Endothelial cell of umbilical vein (primary cell): ENCODE measurements around the gene ABLIM2. TPM values are rescaled to one million over a fixed set of nuclear protein-coding genes. Genes with fewer than 3 reads are reported as not detected.

Experiments
- BruUV-seq: library from RNA; stranded (reverse); fragments of 400-500 nt; replicated peaks from 2 replicates; lab custom pipeline; 2021; lab: Mats Ljungman, UMichigan
- CTCF ChIA-PET: fragments of 300-600, 350-600 bp; sonication (Branson Sonifier 250); formaldehyde crosslinking; loops from one replicate; lab custom pipeline; 2021; ENCODE audit warnings: antibody characterized with exemption, inconsistent platforms; lab: Charles Lee
- POLR2A ChIA-PET: fragments of 300-600, 350-600 bp; sonication (Branson Sonifier 250); formaldehyde crosslinking; loops from one replicate; lab custom pipeline; 2021; ENCODE audit warnings: antibody characterized with exemption, inconsistent platforms; lab: Charles Lee
- DNase-seq: peaks from one replicate; pipeline ENCODE4 v3.0.0-alpha.2; 2011; ENCODE audit warnings: low read depth, low spot score
- FAIRE-seq: peaks from 2 replicates; lab custom pipeline; 2011; peaks lifted over from hg19 to GRCh38; lab: Jason Lieb, UNC
- H2AFZ ChIP-seq: 2 replicates; pipeline ENCODE4 v1.6.0; 2012; ENCODE audit warnings: low read depth, low read length, control low read depth, inconsistent platforms
- H3K27ac ChIP-seq: 2 replicates; pipeline ENCODE4 v1.5.1; 2011; ENCODE audit warnings: low read depth, mild to moderate bottlenecking, control low read depth, low read length, moderate library complexity; ENCODE audit not compliant: insufficient read depth
- H3K27me3 ChIP-seq, 2 experiments: 2 replicates each; pipeline versions ENCODE4 v1.6.0 to v1.6.1; 2011; ENCODE audit warnings: low read length in 2 of 2, mixed read lengths in 1 of 2; ENCODE audit not compliant: control insufficient read depth in 2 of 2, insufficient read depth in 2 of 2
- H3K36me3 ChIP-seq, 2 experiments: 2 replicates in 1 of 2; 3 replicates in 1 of 2; pipeline ENCODE4 v1.5.1; 2011; ENCODE audit warnings: low read length in 2 of 2, mild to moderate bottlenecking in 1 of 2, moderate library complexity in 1 of 2; ENCODE audit not compliant: control insufficient read depth in 2 of 2, insufficient read depth in 2 of 2; ENCODE audit errors: extremely low read depth in 1 of 2
- H3K4me1 ChIP-seq: 3 replicates; pipeline ENCODE4 v1.5.1; 2011; ENCODE audit warnings: mild to moderate bottlenecking, low read length; ENCODE audit not compliant: control insufficient read depth, insufficient read depth; ENCODE audit errors: extremely low read depth
- H3K4me2 ChIP-seq: 2 replicates; pipeline ENCODE4 v1.6.1; 2011; ENCODE audit warnings: low read length, control low read depth, mixed read lengths; ENCODE audit not compliant: insufficient read depth
- H3K4me3 ChIP-seq, 3 experiments: fragments of 200-600 bp in 1 of 3; sonication (generic), shearing (Covaris generic) in 1 of 3; replicated peaks in 1 of 3; 2 replicates each; pipeline ENCODE4 v1.5.1; 2011 to 2016; ENCODE audit warnings: control low read depth in 3 of 3, low read length in 3 of 3, mild to moderate bottlenecking in 2 of 3, inconsistent platforms in 1 of 3, low read depth in 1 of 3, moderate library complexity in 1 of 3; ENCODE audit not compliant: insufficient read depth in 1 of 3
- H3K79me2 ChIP-seq: 2 replicates; pipeline ENCODE4 v1.6.0; 2012; ENCODE audit warnings: low read length, inconsistent platforms; ENCODE audit not compliant: control insufficient read depth, insufficient read depth
- H3K9ac ChIP-seq: replicated peaks from 2 replicates; pipeline ENCODE3; 2011; ENCODE audit warnings: low read length, control low read depth; ENCODE audit not compliant: insufficient read depth; ENCODE audit errors: extremely low read depth
- H3K9me1 ChIP-seq: replicated peaks from 3 replicates; pipeline ENCODE4 v1.6.0; 2011; ENCODE audit warnings: mild to moderate bottlenecking, low read length; ENCODE audit not compliant: control insufficient read depth, insufficient read depth; ENCODE audit errors: extremely low read depth
- H3K9me3 ChIP-seq: replicated peaks from 2 replicates; pipeline ENCODE4 v1.5.1; 2012; ENCODE audit warnings: low read length, inconsistent platforms; ENCODE audit not compliant: control insufficient read depth, insufficient read depth
- H4K20me1 ChIP-seq: replicated peaks from 2 replicates; pipeline ENCODE3; 2011; ENCODE audit warnings: mild to moderate bottlenecking, low read length; ENCODE audit not compliant: control insufficient read depth, insufficient read depth; ENCODE audit errors: extremely low read depth
- EZH2 ChIP-seq: IDR thresholded peaks from 2 replicates; pipeline ENCODE4 v1.6.1; 2012; ENCODE audit warnings: borderline replicate concordance, low read depth, mild to moderate bottlenecking, moderate library complexity, low read length, inconsistent platforms; ENCODE audit not compliant: severe bottlenecking
- FOS ChIP-seq: IDR thresholded peaks from 2 replicates; pipeline ENCODE4 v1.6.1; 2011; ENCODE audit warnings: mild to moderate bottlenecking, low read length, moderate library complexity, borderline replicate concordance; ENCODE audit not compliant: insufficient read depth
- GATA2 ChIP-seq: IDR thresholded peaks from 2 replicates; pipeline ENCODE4 v1.7.0; 2011; ENCODE audit warnings: low read depth, mild to moderate bottlenecking, moderate library complexity, mixed read lengths, low read length; ENCODE audit not compliant: insufficient read length, insufficient read depth
- JUN ChIP-seq: IDR thresholded peaks from 2 replicates; pipeline ENCODE4 v1.6.1; 2011; ENCODE audit warnings: borderline replicate concordance, low read depth; ENCODE audit not compliant: insufficient read length, insufficient read depth
- MYC ChIP-seq: IDR thresholded peaks from one replicate; pipeline ENCODE4 v1.6.1; 2011; ENCODE audit warnings: mild to moderate bottlenecking, low read depth, low read length
- POLR2A ChIP-seq: IDR thresholded peaks from 2 replicates; pipeline ENCODE4 v1.6.1; 2012; ENCODE audit warnings: low read depth, mild to moderate bottlenecking, control low read depth, low read length
- POLR2AphosphoS5 ChIP-seq: IDR thresholded peaks from 2 replicates; pipeline ENCODE4 v1.6.1; 2012; ENCODE audit warnings: low read depth, mild to moderate bottlenecking, control low read depth, low read length, moderate library complexity; ENCODE audit not compliant: insufficient read depth
- dilution Hi-C: fragments of 300-500 bp; cut with MboI; formaldehyde crosslinking; loops from one replicate; pipeline ENCODE4 v1.15.0; 2019; ENCODE audit warnings: low sequenced_read_pairs; ENCODE audit not compliant: extremely low pct_ligation_motif_present
- intact Hi-C: fragments of 100-400 bp; cut with micrococcal nuclease; formaldehyde crosslinking; loops from one replicate; pipeline ENCODE4 v1.10.0; 2022
- polyA plus RNA-seq, 4 experiments: library from polyadenylated mRNA; depleted of rRNA in 3 of 4; stranded (reverse) in 3 of 4; unstranded in 1 of 4; fragments of >200 nt; gene quantifications; 2 replicates each; pipeline versions ENCODE4 v1.2.1 to v1.2.3, GENCODE V29; 2011 to 2012; ENCODE audit warnings: missing spikeins in 1 of 4
- total RNA-seq: library from RNA; stranded (reverse); gene quantifications from 2 replicates; pipeline ENCODE4 v1.2.3, GENCODE V29; 2021
- TF ChIP-seq, protein P1 (sequence below): IDR thresholded peaks from 2 replicates; pipeline ENCODE4 v1.6.1; 2011; ENCODE audit not compliant: insufficient read depth, insufficient read length
- TF ChIP-seq, protein P2 (sequence below), 2 donors: IDR thresholded peaks; 1 replicate in 1 of 2; 2 replicates in 1 of 2; pipeline ENCODE4 v1.5.1; 2011; ENCODE audit warnings: low read length in 2 of 2, mild to moderate bottlenecking in 2 of 2, moderate library complexity in 2 of 2, control low read depth in 1 of 2, inconsistent platforms in 1 of 2, low read depth in 1 of 2; ENCODE audit not compliant: insufficient read depth in 1 of 2; ENCODE audit errors: extremely low read depth in 1 of 2

The ABLIM2 gene
- total and polyA plus RNA-seq, 2 donors (not counting 3 experiments of a cell fraction or from before 2014, with no cell fraction given), result 0.28 to 0.66 TPM

DNA sequence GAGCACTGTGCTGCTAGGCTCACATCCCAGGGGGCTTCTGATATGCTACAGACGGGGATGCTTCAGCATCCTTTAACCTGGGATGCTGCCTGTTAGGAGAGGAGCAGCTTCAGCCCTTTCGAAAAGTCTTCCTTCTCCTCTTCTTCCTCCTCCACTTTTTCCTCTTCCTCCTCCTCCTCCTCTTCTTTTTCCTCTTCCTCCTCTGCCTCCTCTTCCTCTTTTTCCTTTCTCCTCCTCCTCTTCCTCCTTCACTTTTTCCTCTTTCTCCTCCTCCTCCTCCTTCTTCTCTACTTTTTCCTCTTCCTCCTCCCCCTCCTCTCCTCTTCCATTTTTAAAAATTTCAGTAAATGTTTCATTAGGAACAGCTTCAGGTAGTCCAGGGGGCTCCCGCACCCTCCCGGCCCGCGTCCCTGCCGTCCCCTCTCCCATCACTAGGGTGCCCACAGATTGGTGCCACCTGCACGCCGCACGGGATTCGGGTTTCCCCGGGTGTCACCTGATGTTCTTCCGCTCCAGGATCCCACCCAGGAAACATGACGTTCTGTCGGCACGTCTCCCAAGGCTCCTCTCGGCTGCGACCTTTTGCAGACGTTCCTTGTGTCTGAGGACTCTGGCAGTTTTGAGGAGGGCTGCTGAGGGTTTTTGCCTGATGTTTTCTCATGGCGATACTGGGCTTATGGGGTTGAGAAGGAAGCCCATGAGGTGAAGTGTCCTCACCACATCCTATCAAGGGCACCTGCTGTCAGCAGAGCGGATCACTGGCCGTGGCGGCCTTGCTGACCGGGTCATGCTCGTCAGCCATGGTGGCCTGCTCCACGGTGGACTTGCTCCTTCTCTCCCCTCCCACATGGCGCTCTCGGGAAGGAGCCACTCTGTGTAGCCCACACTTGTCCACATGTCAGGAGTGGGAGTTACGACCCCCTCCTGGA is 135.6 kb downstream of the ABLIM2 start:
- no peak for DNase-seq
- intact Hi-C loops (no loop called here), dilution Hi-C loops (no loop called here)
- Histone ChIP-seq H2AFZ (no peak overlapping the region), H3K36me3 (no peaks in the 10 kb centered on the region), H3K9me1 (no peaks in the 10 kb centered on the region), H3K4me1 (no peaks in the 10 kb centered on the region), H3K4me3 (no peak overlapping the region), H3K9ac (no peak overlapping the region), H4K20me1 (no peaks in the 10 kb centered on the region), H3K27me3 (peaks cover 0 to 2% of the 10 kb centered on the region in 2 experiments), H3K79me2 (no peaks in the 10 kb centered on the region), H3K4me2 (no peak overlapping the region), H3K27ac (no peak overlapping the region), H3K9me3 (no peaks in the 10 kb centered on the region)
- BruUV-seq, result no TSS peak
- TF ChIP-seq, protein P1, sequence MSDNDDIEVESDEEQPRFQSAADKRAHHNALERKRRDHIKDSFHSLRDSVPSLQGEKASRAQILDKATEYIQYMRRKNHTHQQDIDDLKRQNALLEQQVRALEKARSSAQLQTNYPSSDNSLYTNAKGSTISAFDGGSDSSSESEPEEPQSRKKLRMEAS, result no peak
- TF ChIP-seq FOS, result no peak
- TF ChIP-seq POLR2AphosphoS5, result no peak
- no peak for TF ChIP-seq EZH2
- no peak for FAIRE-seq
- ChIA-PET CTCF (interaction anchor here (1.3 kb wide), 1 partner anchor 12 kb away, joined by 4 read pairs; no protein-coding TSS in a partner anchor), POLR2A (no interaction called here)

DNA sequence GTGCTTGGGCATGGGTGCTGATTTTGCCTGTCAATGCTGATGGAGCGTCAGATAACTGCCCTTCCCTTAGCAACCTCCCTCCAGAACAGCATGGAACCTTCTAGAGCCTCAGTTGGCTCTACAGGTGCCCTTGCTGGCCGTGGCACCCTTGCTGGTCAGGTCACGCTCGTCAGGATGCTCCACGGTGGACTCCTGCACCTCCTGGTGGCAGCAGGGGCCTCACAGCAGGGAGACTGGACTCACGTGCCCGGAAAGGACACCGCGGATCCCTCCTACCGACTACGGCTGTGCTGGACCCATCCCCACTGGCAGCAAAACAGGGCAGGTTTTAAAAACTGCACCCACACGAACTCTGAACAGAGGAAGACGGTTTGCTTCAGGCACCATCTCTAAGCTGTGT is 136.8 kb downstream of the ABLIM2 start:
- dilution Hi-C loops, result no loop called here
- Histone ChIP-seq H3K27me3 (peaks cover 0 to 2% of the 10 kb centered on the region in 2 experiments), H3K9ac (no peak overlapping the region), H3K9me1 (no peaks in the 10 kb centered on the region), H3K4me2 (no peak overlapping the region), H3K36me3 (no peaks in the 10 kb centered on the region), H3K27ac (no peak overlapping the region), H2AFZ (no peak overlapping the region), H4K20me1 (no peaks in the 10 kb centered on the region), H3K4me1 (no peaks in the 10 kb centered on the region), H3K9me3 (no peaks in the 10 kb centered on the region), H3K4me3 (no peak overlapping the region), H3K79me2 (no peaks in the 10 kb centered on the region)
- DNase-seq (no peak), FAIRE-seq (no peak)
- no TSS peak for BruUV-seq
- intact Hi-C loops, result no loop called here
- CTCF ChIA-PET, result interaction anchor here (1.3 kb wide), 1 partner anchor 11 kb away, joined by 4 read pairs; no protein-coding TSS in a partner anchor
- POLR2A ChIA-PET, result no interaction called here
- TF ChIP-seq JUN, result no peak
- no peak for TF ChIP-seq POLR2AphosphoS5
- TF ChIP-seq, protein P1, result no peak
- TF ChIP-seq MYC, result no peak
- TF ChIP-seq EZH2, result no peak
- no peak for TF ChIP-seq FOS
- no peak for TF ChIP-seq GATA2
- TF ChIP-seq POLR2A, result no peak
- TF ChIP-seq, protein P2, sequence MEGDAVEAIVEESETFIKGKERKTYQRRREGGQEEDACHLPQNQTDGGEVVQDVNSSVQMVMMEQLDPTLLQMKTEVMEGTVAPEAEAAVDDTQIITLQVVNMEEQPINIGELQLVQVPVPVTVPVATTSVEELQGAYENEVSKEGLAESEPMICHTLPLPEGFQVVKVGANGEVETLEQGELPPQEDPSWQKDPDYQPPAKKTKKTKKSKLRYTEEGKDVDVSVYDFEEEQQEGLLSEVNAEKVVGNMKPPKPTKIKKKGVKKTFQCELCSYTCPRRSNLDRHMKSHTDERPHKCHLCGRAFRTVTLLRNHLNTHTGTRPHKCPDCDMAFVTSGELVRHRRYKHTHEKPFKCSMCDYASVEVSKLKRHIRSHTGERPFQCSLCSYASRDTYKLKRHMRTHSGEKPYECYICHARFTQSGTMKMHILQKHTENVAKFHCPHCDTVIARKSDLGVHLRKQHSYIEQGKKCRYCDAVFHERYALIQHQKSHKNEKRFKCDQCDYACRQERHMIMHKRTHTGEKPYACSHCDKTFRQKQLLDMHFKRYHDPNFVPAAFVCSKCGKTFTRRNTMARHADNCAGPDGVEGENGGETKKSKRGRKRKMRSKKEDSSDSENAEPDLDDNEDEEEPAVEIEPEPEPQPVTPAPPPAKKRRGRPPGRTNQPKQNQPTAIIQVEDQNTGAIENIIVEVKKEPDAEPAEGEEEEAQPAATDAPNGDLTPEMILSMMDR (IDR thresholded peaks at IDR 0.05; ENCODE audit: extremely low read depth in 1 of 2, insufficient read depth in 1 of 2, low read depth in 1 of 2, low read length in 2 of 2), result no peak
